Activated CD4-positive, CD25-positive, alpha-beta regulatory T cell (primary cell): Measurements from ENCODE around the gene DNPH1.

Experiments used
- DNase-seq, 4 experiments: peaks; one replicate each; lab custom pipeline; 2025; lab: John Stamatoyannopoulos, UW

DNPH1 gene

GRCh38 chr6:43263314-43264178, 34.3 kb upstream of the DNPH1 start:
- peak; percentile 51 to 66 (median 60) for DNase-seq

- no peak for DNase-seq
Observed at GRCh38 chr6:43262780-43263313, 33.6 kb upstream of the DNPH1 start.

DNA sequence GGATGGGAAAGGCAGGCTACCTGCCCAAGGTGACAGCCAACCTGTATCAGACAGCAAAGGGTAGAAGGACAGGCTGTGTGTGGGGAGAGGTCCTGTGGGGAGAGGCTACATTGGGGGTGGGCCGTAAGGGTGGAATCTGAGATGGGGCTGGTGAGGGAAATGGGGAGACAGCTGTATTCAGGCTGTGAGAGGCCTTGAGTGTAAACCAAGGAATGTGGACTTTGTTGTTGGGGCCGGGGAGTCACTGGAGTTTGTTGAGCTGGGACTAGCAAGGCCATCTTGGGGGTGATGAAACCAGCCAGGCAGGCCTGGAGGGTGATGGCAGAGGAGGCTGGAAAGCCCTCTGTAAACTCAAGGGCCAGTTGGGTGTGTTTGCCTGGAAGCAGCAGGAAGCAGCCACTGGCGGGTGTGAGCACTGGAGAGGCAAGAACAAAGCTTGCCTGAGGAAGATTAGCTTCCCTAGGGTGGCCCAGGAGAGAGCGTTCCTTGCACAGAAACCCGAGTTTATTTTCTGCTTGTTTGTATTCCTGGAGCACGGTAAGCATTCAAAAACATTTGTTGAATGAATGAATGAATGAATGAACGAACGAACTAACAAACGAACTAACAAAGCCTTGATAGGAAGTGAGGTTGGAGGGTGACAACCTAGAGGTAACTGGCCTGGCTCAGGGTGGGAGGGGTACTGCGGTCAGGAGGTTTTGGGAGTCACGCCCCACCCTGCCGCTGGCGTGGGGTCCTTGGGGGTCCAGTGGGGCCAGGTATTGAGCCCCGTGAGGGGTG, 32.9 kb upstream of the DNPH1 start:
- DNase-seq, result no peak

DNA sequence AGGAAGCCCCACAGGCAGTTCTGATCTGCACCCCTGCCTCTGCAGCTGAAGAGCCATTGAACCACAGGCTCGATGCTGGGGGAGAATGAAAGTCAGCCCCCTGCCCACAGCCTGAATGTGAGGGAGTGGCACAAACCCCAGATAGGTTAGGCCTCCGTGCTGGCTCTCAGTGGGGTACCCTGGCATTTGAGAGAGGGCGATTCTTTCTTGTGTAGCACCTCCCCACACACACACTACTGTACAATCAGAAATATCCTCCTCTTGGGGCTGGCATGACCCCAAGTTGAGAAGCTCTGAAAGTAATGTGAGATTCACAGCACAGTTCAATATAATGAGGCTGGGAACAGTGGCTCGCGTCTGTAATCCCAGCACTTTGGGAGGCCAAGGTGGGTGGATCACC, 31.9 kb upstream of the DNPH1 start:
- no peak for DNase-seq

DNA sequence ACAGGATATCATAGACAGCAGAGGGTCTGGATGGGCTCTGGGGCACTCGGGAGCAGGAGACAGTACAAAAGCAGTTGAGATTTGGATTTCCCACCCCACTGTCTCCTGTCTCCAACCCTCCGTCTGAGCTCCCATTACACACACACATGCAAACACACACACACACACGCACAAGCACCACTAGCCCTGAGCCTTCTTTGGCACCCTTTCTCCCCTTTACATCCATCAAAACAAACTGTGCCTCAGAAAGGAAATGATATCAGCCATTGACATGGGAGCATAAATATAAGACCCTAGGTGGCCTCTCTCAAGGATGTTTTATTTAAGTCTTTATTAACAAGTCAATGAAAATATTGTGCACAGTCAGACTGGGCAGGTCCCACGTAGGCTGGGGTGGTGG, 31.5 kb upstream of the DNPH1 start:
- no peak for DNase-seq

- no peak for DNase-seq
Observed at GRCh38 chr6:43258807-43259686, 29.8 kb upstream of the DNPH1 start.

DNA sequence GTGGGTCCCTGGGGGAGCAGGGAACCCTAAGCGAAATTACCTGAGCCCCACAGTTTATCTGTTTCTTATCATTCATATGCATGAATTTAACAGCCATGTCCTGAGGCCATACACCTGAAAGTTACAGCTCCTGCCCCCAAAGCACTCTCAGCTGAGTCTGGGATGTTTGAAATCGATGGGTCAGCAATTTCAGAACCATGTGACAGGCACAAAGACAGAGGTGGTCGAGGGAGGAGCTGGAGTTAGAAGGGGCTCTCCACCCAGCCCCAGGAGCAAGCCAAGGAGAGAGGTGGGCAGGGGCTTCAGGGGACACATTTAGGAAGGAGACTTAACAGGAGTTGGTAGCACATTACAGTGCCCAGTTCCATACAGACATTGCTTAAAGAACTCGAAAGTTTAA, 28.9 kb upstream of the DNPH1 start:
- no peak for DNase-seq

DNA sequence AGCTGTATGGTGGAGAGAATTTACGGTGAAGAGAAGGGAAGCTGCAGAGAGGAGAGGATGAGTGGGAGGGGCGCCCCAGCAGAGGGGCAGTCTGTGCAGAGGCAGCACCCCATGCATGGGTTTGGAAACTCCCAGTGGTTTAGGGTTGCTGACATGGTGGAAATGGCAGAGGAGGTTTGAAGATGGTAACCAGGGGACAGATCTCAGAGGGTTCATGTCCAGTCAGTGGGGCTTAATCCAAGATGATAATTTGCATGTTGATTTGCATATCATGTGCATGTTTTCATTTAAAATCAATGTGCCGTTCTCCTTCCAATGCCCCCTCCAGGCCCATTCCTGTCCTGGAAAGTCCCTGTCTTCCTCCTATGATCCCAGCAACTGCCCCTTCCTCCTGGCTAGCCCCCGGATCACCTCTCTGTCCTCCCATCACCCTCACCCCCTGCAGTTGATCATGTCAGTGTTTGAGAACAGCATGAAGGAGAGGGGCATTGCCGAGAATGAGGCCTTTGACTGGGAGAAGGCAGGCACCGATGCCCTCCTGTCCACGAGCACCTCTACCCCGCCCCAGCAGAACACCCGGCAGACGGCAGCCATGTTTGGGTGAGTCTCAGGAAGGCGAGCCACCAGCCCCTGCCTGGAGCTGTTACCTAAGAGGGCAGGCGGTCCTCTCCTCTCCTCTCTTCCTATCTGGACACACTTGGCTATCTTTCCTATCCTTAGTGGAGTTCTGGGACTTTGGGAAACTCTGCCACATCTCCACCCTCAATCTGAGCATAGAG, 28.3 kb upstream of the DNPH1 start:
- DNase-seq, result no peak

- no peak for DNase-seq
Observed at GRCh38 chr6:43256670-43257366, 27.5 kb upstream of the DNPH1 start.

- DNase-seq, result no peak
Observed at GRCh38 chr6:43255408-43256054, 26.2 kb upstream of the DNPH1 start.

GRCh38 chr6:43254846-43255245, 25.6 kb upstream of the DNPH1 start:
- DNase-seq, result no peak

DNA sequence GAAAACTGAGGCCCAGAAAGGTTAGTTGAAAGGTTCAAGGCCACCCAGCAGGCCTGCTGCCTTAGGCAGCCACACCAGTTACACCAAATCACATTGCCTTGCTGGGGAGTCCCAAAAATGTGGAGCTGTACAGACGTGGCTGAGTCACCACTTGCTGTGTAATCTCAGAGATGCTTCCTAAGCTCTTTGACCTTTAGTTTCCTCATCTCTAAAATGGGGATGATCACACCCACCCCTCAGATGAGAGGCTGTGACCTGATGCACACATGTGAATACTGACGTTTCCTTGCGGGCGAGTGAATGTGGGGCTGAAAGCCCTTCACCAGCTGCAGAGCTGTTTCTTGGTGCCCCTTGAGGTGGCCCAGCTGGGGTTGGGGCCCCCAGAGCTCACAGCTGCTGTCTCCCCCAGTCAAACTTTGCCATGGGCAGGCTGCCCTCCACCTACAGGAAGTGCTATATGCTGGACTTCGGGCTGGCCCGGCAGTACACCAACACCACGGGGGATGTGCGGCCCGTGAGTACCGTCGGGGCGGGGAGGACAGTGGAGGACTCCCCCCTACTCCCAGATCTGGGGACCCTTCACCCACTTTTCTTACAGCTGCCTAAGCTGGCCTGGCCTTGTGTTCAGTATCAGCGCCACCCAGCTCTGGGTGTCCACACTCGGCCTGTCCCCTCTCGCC, 25.0 kb upstream of the DNPH1 start:
- no peak for DNase-seq

DNA sequence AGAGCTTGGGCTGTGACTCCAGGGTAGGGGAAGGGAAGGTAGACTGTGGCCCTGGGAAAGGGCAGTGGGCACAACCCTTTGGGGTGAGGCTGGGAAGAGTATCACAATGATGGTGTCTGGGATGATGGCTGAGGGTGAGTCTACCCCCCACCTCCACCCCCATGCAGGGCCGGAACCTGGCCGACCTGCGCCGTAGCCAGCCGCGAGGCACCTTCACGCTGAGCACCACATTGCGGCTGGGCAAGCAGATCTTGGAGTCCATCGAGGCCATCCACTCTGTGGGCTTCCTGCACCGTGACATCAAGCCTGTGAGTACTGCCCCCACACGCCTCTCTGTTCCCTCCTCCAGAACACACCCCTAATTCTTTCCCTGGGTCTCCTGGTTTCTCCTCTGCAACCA, 24.1 kb upstream of the DNPH1 start:
- DNase-seq, result no peak

GRCh38 chr6:43250992-43251373, 21.7 kb upstream of the DNPH1 start:
- DNase-seq, result no peak

DNA sequence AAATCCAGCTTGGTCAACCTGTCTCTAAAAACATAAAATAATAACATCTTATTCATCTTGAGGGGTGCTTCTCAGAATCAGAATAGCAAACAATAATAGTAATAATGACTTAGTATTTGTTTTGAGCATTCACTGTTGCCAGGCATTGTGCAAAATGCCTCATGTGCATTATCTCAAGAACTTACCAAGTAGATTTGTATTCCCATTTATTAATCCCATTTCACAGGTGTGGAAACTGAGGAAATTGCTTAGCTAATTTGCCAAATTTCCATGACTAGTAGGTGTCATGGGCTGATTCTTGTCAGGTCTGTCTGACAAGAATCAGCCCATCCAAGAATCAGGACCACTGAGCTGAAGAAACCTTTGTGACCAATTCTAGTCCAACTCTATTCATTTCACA, 19.5 kb upstream of the DNPH1 start:
- DNase-seq, result no peak

GRCh38 chr6:43248101-43248500, 18.8 kb upstream of the DNPH1 start:
- DNase-seq, result no peak

DNA sequence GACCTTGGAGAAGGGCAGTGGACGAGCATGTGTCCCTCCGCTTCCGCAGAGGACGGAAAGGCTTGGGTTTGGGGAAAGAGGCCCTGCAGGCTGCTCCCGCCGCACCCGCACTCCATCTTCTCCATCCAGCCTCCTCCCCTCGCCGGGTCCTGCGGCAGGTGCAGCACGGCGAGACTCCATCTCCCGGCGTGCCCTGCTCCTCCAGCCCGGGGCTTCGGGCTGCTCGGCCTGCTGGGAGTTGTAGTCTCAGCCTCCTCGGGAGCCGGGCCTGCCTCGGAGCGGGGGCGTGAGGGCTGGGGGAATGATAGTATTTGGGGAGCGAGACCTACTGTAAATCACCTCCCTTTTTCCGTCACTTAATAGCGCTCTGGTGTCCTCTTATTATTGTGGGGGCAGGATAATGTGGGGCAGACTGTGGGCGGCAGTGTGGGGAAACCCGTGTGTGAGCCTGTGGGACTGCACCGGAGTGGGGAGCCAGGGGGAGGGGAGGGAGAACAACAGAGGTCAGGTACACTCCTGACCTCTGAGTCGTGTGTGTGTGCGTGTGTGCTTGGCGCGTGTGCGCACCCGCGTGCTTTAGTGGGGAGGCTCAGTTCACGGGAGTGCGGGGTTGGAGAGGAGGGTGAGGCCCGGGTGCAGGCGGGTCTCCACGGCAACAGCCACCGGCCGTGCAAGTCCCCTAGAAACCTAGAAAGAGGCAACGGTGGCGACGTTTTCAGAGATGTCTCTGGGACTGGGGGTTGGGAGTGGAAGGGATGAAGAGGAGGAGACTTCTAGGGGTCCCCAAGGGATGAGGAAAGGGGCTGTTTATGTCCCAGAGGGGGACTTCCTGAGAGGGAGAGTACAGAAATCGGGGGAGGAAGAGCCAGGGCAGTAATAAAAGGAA, 18.1 kb upstream of the DNPH1 start:
- DNase-seq, result peak; percentile 56 to 68 (median 64)

GRCh38 chr6:43246301-43247113, 17.2 kb upstream of the DNPH1 start:
- DNase-seq, result no peak
